Adrenal gland (tissue), 12 donors: ENCODE measurements around the gene MYH10. TPM values are rescaled to one million over a fixed set of nuclear protein-coding genes. Genes with fewer than 3 reads are reported as not detected.

Source experiments
- DNase-seq, 7 donors: peaks; one replicate each; pipeline ENCODE4 v3.0.0-alpha.2; 2019 to 2020
- H3K27ac ChIP-seq, 5 donors: fragments of 200-600 bp; sonication (generic) in 4 of 5; 1 replicate in 3 of 5; 2 replicates in 2 of 5; pipeline versions ENCODE4 v1.5.1 to v1.8.0; 2016 to 2020; ENCODE audit warnings: mild to moderate bottlenecking in 1 of 5
- H3K27me3 ChIP-seq: fragments of 200-600 bp; 2 replicates; pipeline ENCODE4 v1.8.0; 2021
- H3K36me3 ChIP-seq, 2 donors: fragments of 200-600 bp; replicated peaks in 1 of 2; 1 replicate in 1 of 2; 2 replicates in 1 of 2; pipeline versions ENCODE4 v1.5.1 to v1.8.0; 2018 to 2022
- H3K4me1 ChIP-seq, 2 donors: fragments of 200-600 bp; replicated peaks in 1 of 2; 1 replicate in 1 of 2; 2 replicates in 1 of 2; pipeline versions ENCODE4 v1.5.1 to v1.8.0; 2018 to 2021
- H3K4me3 ChIP-seq, 4 donors: fragments of 200-600 bp; sonication (generic) in 3 of 4; one replicate each; pipeline ENCODE4 v1.5.1; 2016 to 2018
- H3K9me3 ChIP-seq, 3 donors: fragments of 200-600 bp; sonication (generic) in 1 of 3; replicated peaks in 1 of 3; 1 replicate in 2 of 3; 2 replicates in 1 of 3; pipeline versions ENCODE4 v1.5.1 to v1.8.0; 2016 to 2021
- POLR2A ChIP-seq, 2 donors: fragments of 450-650 bp; IDR thresholded peaks; one replicate each; pipeline ENCODE4 v1.6.1; 2017; ENCODE audit warnings: antibody characterized with exemption in 2 of 2, mild to moderate bottlenecking in 2 of 2, moderate library complexity in 1 of 2
- WGBS, 4 donors: extraction: QIAGEN DNeasy Blood & Tissue Kit in 2 of 4; methylation state at CpG; one replicate each; pipeline versions ENCODE4 v1.1.5 to v1.1.7; 2013 to 2017; 5-methylcytosine and 5-hydroxymethylcytosine counted together
- intact Hi-C, 2 donors: fragments of 100-400 bp; cut with DNase I; formaldehyde crosslinking; loops; one replicate each; pipeline versions ENCODE4 v1.14.1 to v1.15.0; 2022 to 2023
- polyA plus RNA-seq, 3 donors: library from polyadenylated mRNA; stranded (reverse); fragments of 200-250 nt in 2 of 3; fragments of 350-450 nt in 1 of 3; fragmentation: Illumina TruSeq in 1 of 3; extraction: RNeasy Lipid Tissue Mini Kit (QIAGEN cat#74804) in 1 of 3; gene quantifications; one replicate each; pipeline ENCODE4 v1.2.3, GENCODE V29; 2013 to 2014
- total RNA-seq, 9 donors: library from RNA; depleted of rRNA in 4 of 9; stranded (reverse); fragments of >200 nt in 4 of 9; fragments of 120-200 nt in 1 of 9; fragmentation: NEBNext Ultra II Directional in 1 of 9; extraction: Animal tissue kit (Norgen Biotek cat#: 25700) in 1 of 9; gene quantifications; one replicate each; pipeline versions ENCODE4 v1.1.0 to v1.2.4, GENCODE V29; 2013 to 2023
- TF ChIP-seq, protein P1 (sequence below), 6 experiments: fragments of 450-650 bp in 4 of 6; fragments of 200-600 bp in 2 of 6; sonication (generic) in 1 of 6; IDR thresholded peaks; 1 replicate in 5 of 6; 2 replicates in 1 of 6; pipeline versions ENCODE4 v1.5.1 to v1.8.0; 2016 to 2021; ENCODE audit warnings: antibody characterized with exemption in 6 of 6, mild to moderate bottlenecking in 2 of 6, moderate library complexity in 1 of 6
- donor health status: healthy with polysubstance abuse.
- donor health status: Bipolar disorder and iron deficiency.
- donor health status: DM: yes; HTN: yes; CAD: no.
- donor health status: DM: no; HTN: no; CAD: no.
- donor health status: DM: no; HTN: no; CAD: no.
- donor health status: DM: yes; HTN: yes; CAD: no.

Gene MYH10
- total and polyA plus RNA-seq, 12 donors: 9.8 to 101 (median 41.0) TPM

DNA sequence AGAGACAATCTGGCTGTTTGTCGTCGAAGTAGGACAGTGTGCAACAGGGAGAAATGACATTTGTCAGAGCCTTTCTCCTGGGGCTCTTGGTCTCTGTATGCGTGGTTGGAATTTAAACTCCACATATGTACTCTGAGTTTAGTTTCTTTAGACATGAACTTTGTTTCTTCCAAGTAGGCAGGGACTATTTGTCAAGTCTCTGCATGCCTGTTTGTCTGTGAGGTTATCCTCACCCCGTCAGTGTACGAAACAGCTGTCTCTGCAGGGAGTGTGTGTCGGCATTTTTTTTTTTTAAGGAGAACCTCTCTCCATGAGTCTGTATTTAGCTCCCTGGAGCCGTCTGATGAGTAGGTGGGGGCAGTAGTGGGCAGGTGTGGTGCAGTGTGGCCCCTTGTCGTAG, 165.2 kb downstream of the MYH10 start:
- Histone ChIP-seq H3K27ac (no peak overlapping the region), H3K36me3 (peaks cover 0 to 51% of the 10 kb centered on the region in 2 donors), H3K27me3 (no peaks in the 10 kb centered on the region), H3K9me3 (no peaks in the 10 kb centered on the region), H3K4me1 (peaks cover 11 to 20% of the 10 kb centered on the region in 2 donors), H3K4me3 (no peak overlapping the region)
- 37 to 59% (median 46%) methylated on average over 8 of the region's 8 CpGs for WGBS, 4 donors
- intact Hi-C loops: no loop called here
- peak in 1 of 7 donors; percentile 41 for DNase-seq
- TF ChIP-seq, protein P1, sequence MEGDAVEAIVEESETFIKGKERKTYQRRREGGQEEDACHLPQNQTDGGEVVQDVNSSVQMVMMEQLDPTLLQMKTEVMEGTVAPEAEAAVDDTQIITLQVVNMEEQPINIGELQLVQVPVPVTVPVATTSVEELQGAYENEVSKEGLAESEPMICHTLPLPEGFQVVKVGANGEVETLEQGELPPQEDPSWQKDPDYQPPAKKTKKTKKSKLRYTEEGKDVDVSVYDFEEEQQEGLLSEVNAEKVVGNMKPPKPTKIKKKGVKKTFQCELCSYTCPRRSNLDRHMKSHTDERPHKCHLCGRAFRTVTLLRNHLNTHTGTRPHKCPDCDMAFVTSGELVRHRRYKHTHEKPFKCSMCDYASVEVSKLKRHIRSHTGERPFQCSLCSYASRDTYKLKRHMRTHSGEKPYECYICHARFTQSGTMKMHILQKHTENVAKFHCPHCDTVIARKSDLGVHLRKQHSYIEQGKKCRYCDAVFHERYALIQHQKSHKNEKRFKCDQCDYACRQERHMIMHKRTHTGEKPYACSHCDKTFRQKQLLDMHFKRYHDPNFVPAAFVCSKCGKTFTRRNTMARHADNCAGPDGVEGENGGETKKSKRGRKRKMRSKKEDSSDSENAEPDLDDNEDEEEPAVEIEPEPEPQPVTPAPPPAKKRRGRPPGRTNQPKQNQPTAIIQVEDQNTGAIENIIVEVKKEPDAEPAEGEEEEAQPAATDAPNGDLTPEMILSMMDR (IDR thresholded peaks at IDR 0.05): no peak
- no peak for TF ChIP-seq POLR2A (IDR thresholded peaks at IDR 0.05)

DNA sequence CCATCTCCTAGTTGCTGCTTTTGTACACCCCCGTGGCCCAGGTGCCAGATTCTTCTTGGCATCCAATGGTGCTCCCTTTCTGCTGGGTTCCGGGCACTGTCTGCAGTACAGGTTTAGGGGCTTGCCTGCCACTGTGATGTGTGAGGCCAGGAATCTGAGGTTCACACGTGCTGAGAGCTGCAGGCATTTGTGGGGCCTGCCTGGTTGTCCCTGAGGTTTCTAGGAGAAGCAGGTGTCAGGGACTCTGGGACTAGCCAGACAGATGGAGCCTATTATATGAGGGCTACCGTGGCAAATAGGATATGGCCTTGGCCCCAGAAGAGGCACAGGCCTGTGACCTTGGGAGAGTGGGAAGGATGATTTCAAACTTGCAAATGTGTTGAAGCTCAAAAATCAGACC, 165.6 kb downstream of the MYH10 start:
- Histone ChIP-seq H3K27me3 (no peaks in the 10 kb centered on the region), H3K36me3 (peaks cover 0 to 55% of the 10 kb centered on the region in 2 donors), H3K9me3 (no peaks in the 10 kb centered on the region), H3K4me3 (no peak overlapping the region), H3K4me1 (peaks cover 6 to 16% of the 10 kb centered on the region in 2 donors), H3K27ac (no peak overlapping the region)
- WGBS, 4 donors: 45 to 54% (median 50%) methylated on average over 3 to 4 of the region's 4 CpGs
- TF ChIP-seq, protein P1 (IDR thresholded peaks at IDR 0.05): no peak
- TF ChIP-seq POLR2A (IDR thresholded peaks at IDR 0.05): no peak
- DNase-seq: peak in 1 of 7 donors; percentile 44
- intact Hi-C loops: no loop called here

DNA sequence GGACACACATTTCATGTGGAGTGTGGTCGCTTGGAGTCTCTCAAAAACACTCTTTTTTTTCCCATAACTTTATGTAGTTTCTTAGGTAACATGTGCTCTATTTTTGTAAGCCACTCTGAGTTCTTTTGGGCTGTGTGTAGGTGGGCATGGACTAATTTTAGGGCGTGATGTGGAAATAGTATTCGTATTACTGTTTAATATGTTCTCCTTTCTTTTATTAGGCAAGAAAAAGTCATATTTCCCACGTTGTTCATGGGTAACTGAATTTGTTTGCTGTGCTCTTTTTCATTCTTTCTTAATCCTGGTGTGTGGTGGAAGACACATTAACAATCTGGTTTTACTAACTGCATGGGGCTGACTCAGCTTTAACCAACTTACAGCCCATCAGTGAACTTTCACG, 167.4 kb downstream of the MYH10 start:
- no peak for TF ChIP-seq POLR2A (IDR thresholded peaks at IDR 0.05)
- TF ChIP-seq, protein P1 (IDR thresholded peaks at IDR 0.05): no peak
- Histone ChIP-seq H3K4me1 (peaks cover 14 to 22% of the 10 kb centered on the region in 2 donors), H3K4me3 (no peak overlapping the region), H3K27me3 (no peaks in the 10 kb centered on the region), H3K27ac (no peak overlapping the region), H3K36me3 (peaks cover 0 to 58% of the 10 kb centered on the region in 2 donors), H3K9me3 (no peaks in the 10 kb centered on the region)
- no peak for DNase-seq
- intact Hi-C loops: no loop called here
- 76 to 84% (median 79%) methylated on average over 5 of the region's 5 CpGs for WGBS, 4 donors

DNA sequence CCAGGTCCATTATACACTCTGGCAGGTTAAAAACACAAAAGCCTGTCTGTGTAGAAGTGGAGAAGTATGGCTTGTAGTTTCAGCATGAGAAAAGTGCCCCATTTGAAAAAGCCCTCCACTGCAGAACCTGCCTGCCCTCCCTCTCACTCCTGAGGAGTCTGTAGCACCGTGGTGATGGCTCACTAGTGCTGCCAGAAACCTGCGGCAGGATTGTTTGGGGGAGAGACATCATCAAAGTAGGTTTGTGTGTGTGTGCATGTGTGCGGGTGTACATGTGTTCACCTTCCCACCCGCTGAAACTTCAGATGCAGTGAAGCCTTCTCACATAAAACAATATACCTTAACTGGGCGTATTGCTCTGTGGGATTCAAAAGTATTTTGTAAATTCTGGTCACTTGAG, 168.0 kb downstream of the MYH10 start:
- no peak for TF ChIP-seq POLR2A (IDR thresholded peaks at IDR 0.05)
- TF ChIP-seq, protein P1 (IDR thresholded peaks at IDR 0.05): no peak
- intact Hi-C loops: no loop called here
- Histone ChIP-seq H3K27me3 (no peaks in the 10 kb centered on the region), H3K27ac (no peak overlapping the region), H3K9me3 (no peaks in the 10 kb centered on the region), H3K4me3 (no peak overlapping the region), H3K36me3 (peaks cover 0 to 58% of the 10 kb centered on the region in 2 donors), H3K4me1 (peaks cover 17 to 26% of the 10 kb centered on the region in 2 donors)
- DNase-seq: no peak
- 67 to 76% (median 72%) methylated on average over 4 to 5 of the region's 5 CpGs for WGBS, 4 donors
